Liver (tissue), 3 donors: Measurements from ENCODE around the gene BAZ2A.

Experiments
- RAD21 ChIP-seq, 2 donors: IDR thresholded peaks; 2 replicates each; pipeline ENCODE4 v1.6.1; 2016; ENCODE audit warnings: antibody characterized with exemption in 2 of 2, mild to moderate bottlenecking in 2 of 2
- TAF1 ChIP-seq: conservative IDR thresholded peaks from 2 replicates; pipeline ENCODE4 v1.6.1; 2016; ENCODE audit warnings: antibody characterized with exemption, mild to moderate bottlenecking
- YY1 ChIP-seq: IDR thresholded peaks from 2 replicates; pipeline ENCODE4 v1.6.1; 2016; ENCODE audit warnings: antibody characterized with exemption, mild to moderate bottlenecking
- TF ChIP-seq, protein P1 (sequence below): fragments of 150-350 bp; IDR thresholded peaks from 2 replicates; pipeline ENCODE4 v1.5.1; 2017; ENCODE audit warnings: improper control_type of control experiment, low read depth, low read length; ENCODE audit not compliant: missing input control
- donor health status: healthy.
- donor health status: healthy.

DNA sequence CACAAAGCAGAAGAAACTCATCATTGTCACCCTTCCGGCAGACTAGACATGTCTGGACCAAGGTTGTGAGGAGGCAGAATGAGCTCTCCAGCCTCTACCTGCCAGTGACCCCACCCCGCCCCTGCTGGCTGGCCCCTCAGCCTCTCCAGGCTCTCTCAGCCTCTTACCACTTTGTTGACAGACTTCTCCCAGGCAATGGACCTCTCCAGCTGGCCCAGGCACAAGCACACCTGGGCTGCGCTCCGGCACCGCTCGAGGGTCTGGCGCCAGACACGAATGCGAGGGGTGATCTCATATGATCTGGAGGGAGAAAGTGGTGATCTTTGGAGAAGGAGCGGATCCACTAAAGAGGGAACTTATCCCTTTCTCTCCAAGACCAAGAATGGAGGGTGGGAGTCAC is 30.3 kb downstream of the BAZ2A start:
- TF ChIP-seq, protein P1, sequence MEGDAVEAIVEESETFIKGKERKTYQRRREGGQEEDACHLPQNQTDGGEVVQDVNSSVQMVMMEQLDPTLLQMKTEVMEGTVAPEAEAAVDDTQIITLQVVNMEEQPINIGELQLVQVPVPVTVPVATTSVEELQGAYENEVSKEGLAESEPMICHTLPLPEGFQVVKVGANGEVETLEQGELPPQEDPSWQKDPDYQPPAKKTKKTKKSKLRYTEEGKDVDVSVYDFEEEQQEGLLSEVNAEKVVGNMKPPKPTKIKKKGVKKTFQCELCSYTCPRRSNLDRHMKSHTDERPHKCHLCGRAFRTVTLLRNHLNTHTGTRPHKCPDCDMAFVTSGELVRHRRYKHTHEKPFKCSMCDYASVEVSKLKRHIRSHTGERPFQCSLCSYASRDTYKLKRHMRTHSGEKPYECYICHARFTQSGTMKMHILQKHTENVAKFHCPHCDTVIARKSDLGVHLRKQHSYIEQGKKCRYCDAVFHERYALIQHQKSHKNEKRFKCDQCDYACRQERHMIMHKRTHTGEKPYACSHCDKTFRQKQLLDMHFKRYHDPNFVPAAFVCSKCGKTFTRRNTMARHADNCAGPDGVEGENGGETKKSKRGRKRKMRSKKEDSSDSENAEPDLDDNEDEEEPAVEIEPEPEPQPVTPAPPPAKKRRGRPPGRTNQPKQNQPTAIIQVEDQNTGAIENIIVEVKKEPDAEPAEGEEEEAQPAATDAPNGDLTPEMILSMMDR = no peak
- TF ChIP-seq RAD21 (IDR thresholded peaks at IDR 0.05) (no peak), YY1 (no peak), TAF1 (no peak)
